Glutamatergic neuron (in vitro differentiated cells): Measurements from ENCODE around the gene SYPL1. TPM values are rescaled to one million over a fixed set of nuclear protein-coding genes. Genes with fewer than 3 reads are reported as not detected.
A peak's percentile ranks its signal among the peaks of the same experiment; 100 is the strongest.

Source experiments
- DNase-seq: peaks from one replicate; pipeline ENCODE4 v3.0.0; 2022
- H3K27ac Mint-ChIP-seq: one replicate; pipeline ENCODE4 v1.8.0; 2020; ENCODE audit warnings: mild to moderate bottlenecking, mixed read lengths, inconsistent platforms; ENCODE audit not compliant: unreplicated experiment
- H3K27me3 Mint-ChIP-seq: one replicate; pipeline ENCODE4 v1.8.0; 2020; ENCODE audit warnings: mild to moderate bottlenecking, moderate library complexity, mixed read lengths, inconsistent platforms; ENCODE audit not compliant: unreplicated experiment
- H3K36me3 Mint-ChIP-seq: one replicate; pipeline ENCODE4 v1.8.0; 2020; ENCODE audit warnings: mild to moderate bottlenecking, mixed read lengths, inconsistent platforms; ENCODE audit not compliant: unreplicated experiment
- H3K4me1 Mint-ChIP-seq: one replicate; pipeline ENCODE4 v1.8.0; 2020; ENCODE audit warnings: mild to moderate bottlenecking, low read depth, mixed read lengths, inconsistent platforms; ENCODE audit not compliant: unreplicated experiment
- H3K4me3 Mint-ChIP-seq: one replicate; pipeline ENCODE4 v1.8.0; 2020; ENCODE audit warnings: mild to moderate bottlenecking, mixed read lengths, inconsistent platforms; ENCODE audit not compliant: unreplicated experiment
- H3K9me3 Mint-ChIP-seq: one replicate; pipeline ENCODE4 v1.8.0; 2020; ENCODE audit warnings: mild to moderate bottlenecking, moderate library complexity, mixed read lengths, inconsistent platforms; ENCODE audit not compliant: unreplicated experiment
- total RNA-seq: library from RNA; stranded (reverse); fragmentation: NEBNext Ultra II Directional; extraction: Animal tissue kit (Norgen Biotek cat#: 25700); gene quantifications from one replicate; pipeline ENCODE4 v1.2.1, GENCODE V29; 2021; ENCODE audit not compliant: unreplicated experiment
- TF ChIP-seq, protein P1 (sequence below): fragments of 200-600 bp; sonication (generic); IDR thresholded peaks from one replicate; pipeline ENCODE4 v1.5.0; 2021; ENCODE audit not compliant: partially characterized antibody, unreplicated experiment

The SYPL1 gene
- total RNA-seq, 1 donor from 2014 or later, result 10.0 TPM

DNA sequence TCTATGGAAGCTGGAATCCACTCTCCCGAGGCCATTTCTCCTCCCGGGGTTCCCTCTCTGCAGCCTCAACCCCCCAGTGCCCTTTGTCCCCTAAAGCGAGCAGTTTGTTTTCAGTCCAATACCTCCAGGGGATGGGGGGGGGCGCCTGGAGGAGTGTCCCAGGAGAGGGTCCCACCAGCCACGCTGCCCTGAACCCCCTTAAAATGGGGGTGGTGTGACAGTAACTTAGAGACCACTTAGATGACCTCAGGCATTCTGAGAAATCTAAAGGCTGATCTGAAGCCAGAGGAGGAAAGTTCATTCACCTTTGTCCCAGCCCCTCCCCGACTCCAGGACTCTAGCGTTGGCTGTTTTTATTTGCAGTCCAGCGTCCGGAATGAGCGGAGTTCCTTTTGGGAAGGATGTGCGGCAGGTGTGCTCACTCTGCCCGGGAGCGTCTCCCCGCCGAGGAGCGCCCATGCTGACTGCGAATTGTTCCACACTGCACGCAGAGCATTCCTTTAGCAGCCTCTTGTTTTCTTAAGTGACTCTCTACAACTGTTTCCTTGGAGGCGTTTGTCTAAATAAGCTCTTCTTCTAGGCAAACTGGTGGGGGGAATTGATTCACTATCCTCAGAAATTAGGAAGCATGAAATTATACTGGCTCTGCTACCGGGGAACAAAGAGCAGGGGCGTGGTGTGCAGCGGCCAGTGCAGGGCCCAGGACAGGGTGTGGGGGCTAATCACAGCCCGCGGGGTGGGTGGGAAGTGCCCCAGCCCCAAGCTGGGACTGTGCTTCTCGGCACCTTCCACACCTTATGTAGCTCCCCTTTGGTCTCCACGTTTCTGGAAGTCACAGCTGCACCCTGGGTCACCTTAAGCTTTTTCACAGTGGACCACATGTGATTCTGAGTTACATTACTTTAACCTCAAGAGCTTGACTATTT lies 46.3 kb downstream of the SYPL1 start:
- Mint-ChIP-seq H3K36me3 (peaks cover 5% of the 10 kb centered on the region), H3K27me3 (no peaks in the 10 kb centered on the region), H3K9me3 (no peaks in the 10 kb centered on the region), H3K27ac (no peak overlapping the region), H3K4me3 (no peak overlapping the region), H3K4me1 (peaks cover 16% of the 10 kb centered on the region)
- no peak for DNase-seq
- TF ChIP-seq, protein P1, sequence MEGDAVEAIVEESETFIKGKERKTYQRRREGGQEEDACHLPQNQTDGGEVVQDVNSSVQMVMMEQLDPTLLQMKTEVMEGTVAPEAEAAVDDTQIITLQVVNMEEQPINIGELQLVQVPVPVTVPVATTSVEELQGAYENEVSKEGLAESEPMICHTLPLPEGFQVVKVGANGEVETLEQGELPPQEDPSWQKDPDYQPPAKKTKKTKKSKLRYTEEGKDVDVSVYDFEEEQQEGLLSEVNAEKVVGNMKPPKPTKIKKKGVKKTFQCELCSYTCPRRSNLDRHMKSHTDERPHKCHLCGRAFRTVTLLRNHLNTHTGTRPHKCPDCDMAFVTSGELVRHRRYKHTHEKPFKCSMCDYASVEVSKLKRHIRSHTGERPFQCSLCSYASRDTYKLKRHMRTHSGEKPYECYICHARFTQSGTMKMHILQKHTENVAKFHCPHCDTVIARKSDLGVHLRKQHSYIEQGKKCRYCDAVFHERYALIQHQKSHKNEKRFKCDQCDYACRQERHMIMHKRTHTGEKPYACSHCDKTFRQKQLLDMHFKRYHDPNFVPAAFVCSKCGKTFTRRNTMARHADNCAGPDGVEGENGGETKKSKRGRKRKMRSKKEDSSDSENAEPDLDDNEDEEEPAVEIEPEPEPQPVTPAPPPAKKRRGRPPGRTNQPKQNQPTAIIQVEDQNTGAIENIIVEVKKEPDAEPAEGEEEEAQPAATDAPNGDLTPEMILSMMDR, result no peak

DNA sequence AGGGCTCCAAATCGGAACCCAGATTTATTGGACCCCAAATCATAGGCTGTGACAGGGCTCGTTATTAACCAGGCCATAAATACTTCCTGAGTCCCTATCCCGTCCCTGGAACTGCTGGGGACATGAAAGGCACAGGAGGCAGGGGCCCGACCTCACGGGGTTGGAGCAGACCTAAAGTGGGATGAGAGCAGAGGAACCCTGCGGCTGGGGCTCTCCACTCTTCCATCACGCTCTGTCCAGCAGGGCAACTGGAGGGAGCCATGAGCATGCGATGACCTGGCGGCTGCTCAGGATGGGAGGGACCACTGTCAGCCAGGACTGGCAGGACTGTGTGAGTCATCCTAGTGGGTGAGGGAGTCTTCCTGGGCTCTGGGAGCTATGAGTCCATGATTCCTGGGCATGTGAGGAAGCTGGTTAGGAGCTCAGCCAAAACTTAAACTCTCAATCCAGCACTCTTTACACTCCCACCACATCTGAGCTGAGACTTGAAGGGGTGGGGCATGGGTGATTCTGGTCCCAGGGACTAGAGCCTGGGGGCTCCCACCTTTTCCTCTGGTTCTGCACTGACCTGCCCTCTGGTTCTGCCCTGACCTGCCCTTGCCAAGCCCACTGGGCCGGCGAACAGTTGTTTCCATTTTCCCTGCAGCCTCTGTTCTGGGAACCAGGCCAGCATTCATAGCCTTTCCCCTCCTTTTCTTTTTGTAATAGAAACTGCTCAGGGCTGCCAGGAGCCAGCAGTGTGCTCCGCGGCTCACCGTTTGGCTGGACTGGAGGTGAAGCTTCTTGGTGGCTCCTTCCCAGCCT lies 47.1 kb downstream of the SYPL1 start:
- DNase-seq, result peak; percentile 39
- Mint-ChIP-seq H3K27me3 (no peaks in the 10 kb centered on the region), H3K27ac (peak overlapping the region; percentile 84), H3K4me3 (no peak overlapping the region), H3K9me3 (no peaks in the 10 kb centered on the region), H3K36me3 (peaks cover 5% of the 10 kb centered on the region), H3K4me1 (peaks cover 16% of the 10 kb centered on the region)
- TF ChIP-seq, protein P1, result no peak

DNA sequence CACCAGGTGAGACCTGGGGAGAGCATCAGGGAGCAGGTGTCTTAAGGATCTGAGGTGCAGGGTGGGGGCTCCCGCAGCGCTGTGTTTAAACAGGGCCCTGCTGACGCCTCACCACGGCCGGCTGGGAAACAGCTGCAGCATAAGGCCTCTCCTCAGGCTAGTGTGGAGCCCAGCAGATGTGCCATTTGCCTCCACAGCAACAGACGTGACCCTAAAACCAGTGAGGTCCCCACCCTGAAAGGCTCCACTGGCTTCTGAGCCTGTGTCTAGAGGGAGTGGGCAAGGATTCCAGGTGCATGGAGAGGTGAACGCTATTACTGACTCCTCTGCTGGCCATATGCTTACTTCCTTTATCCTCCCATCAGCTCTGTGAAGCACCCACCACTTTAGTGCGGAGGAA lies 47.8 kb downstream of the SYPL1 start:
- no peaks in the 10 kb centered on the region for H3K27me3 Mint-ChIP-seq
- H3K36me3 Mint-ChIP-seq, result peaks cover 6% of the 10 kb centered on the region
- H3K9me3 Mint-ChIP-seq, result no peaks in the 10 kb centered on the region
- H3K4me3 Mint-ChIP-seq, result no peak overlapping the region
- peak overlapping the region; percentile 84 for H3K27ac Mint-ChIP-seq
- peaks cover 14% of the 10 kb centered on the region for H3K4me1 Mint-ChIP-seq
- DNase-seq, result peak; percentile 31
- TF ChIP-seq, protein P1, result no peak

DNA sequence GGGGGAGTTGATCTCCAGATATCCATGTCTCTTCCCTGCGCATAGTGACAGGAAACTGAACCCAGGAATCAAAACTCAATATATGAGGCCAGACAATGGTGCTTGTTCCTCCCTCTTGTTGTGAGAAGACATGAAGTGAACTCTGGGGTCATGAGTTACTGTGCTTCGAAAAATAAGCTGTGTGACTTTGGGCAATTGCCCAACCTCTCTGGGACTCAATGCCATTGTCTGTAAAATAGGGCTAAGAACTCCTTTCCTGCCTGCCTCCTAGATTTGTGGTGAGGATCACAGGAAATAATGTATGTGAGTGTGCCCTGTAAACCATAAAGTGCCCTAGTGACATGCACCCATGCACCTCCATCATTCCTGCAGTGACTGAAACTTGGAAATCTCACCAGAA lies 48.4 kb downstream of the SYPL1 start:
- DNase-seq, result no peak
- no peak overlapping the region for H3K4me3 Mint-ChIP-seq
- peaks cover 19% of the 10 kb centered on the region for H3K4me1 Mint-ChIP-seq
- TF ChIP-seq, protein P1, result no peak
- no peaks in the 10 kb centered on the region for H3K27me3 Mint-ChIP-seq
- peaks cover 11% of the 10 kb centered on the region for H3K36me3 Mint-ChIP-seq
- peak overlapping the region; percentile 84 for H3K27ac Mint-ChIP-seq
- no peaks in the 10 kb centered on the region for H3K9me3 Mint-ChIP-seq
